ENCODE measurements around the gene PRKAG2.

Gene PRKAG2

GRCh38 chr7:151686016-151686766 is 190.7 kb downstream of the PRKAG2 start:
- no peak for DNase-seq

DNA sequence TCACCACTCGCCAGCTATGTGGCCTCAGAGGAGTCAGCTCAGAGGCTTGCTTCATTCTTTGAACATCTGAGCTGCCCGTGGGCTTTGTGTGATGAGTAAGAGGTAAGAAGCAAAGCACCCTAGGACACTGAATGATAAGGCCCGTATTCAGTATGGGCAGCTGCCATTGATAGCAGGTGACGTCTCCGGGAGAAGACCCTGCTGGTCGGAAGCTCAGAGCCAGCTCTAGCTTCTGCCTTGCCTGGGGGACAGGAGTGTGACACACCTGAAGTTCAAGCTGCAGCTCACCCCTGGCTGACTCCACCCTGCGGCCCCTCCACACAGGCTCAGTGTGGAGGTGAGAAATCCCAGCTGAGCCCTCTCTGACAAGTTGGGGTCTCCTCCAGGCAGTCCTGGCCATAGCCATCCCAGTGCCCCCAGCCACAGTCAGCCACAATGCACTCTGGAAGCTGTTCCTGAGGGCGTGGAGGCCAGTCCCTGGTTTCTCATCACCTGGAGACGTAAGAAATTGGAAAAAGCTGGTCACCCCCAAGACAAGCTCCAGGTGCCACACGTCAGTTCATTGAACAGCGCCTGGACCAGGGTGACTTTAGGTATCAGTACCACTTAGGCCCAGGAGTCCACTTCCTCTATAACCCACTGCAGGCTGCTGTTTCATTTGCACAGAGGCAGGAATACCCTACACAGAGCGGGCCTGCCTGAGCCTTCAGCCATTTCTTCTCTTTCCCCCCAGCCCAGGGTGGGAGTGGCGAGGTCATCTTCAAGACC is 192.3 kb downstream of the PRKAG2 start:
- no peak for DNase-seq

- no peak for DNase-seq
Observed at GRCh38 chr7:151683615-151684407, 193.1 kb downstream of the PRKAG2 start.

DNA sequence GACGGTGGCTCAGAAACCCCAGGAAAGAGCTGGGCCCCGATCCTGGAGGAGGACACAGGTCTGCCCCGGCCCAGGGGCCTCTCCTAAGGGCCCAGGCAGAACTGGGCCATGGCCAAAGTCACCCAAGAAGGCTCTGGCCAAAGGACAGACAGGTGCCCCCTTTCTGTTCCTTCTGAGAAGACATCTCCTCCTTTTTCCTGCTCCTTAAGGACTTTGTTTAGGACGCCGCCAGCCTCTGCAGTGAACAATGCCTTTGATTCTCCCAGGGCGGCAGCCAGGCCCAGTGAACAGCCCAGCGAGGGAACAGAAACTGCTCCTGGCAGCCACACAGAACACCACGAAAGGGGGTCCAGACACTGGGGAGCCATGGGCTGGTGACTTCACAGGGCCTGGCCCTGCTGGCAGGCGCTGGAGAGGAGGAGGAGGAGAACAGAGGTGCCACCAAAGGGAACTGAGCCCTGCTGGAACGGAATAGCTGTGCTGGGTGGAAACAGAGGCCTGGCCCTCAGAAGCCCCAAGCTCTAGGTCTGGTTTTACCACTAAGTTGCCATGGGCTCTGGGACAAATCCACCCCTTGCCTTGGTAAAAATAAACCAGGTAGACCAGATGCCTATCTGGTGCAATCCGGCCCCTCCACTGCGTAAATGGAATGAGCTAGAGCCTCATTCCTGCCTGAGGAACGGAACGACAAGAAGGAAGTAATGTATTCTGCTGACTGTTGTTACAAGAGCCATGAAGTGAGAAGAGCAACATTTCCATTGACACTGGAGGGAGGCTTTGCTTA is 193.9 kb downstream of the PRKAG2 start:
- no peak for DNase-seq

GRCh38 chr7:151681726-151682125 is 195.2 kb downstream of the PRKAG2 start:
- no peak for DNase-seq

DNA sequence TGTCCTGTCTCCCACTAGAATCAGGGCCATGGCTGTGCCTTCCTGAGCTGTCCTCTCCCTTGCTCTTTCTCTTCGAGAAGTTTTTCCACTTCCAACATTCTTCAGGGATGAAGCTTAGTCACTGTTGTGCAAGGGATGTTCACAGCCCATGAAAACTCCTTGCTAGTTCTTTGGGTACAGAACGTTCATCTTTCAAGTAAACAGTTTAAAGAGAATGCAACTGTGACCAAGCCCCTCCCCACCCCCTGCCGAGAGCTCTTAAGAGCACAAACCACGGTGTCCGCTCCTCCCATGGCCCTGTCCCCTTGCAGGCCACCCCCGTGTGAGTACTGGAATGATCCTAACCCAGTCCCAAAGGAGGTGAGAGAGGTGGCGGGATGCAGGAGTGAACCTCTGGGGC is 196.1 kb downstream of the PRKAG2 start:
- no peak for DNase-seq

DNA sequence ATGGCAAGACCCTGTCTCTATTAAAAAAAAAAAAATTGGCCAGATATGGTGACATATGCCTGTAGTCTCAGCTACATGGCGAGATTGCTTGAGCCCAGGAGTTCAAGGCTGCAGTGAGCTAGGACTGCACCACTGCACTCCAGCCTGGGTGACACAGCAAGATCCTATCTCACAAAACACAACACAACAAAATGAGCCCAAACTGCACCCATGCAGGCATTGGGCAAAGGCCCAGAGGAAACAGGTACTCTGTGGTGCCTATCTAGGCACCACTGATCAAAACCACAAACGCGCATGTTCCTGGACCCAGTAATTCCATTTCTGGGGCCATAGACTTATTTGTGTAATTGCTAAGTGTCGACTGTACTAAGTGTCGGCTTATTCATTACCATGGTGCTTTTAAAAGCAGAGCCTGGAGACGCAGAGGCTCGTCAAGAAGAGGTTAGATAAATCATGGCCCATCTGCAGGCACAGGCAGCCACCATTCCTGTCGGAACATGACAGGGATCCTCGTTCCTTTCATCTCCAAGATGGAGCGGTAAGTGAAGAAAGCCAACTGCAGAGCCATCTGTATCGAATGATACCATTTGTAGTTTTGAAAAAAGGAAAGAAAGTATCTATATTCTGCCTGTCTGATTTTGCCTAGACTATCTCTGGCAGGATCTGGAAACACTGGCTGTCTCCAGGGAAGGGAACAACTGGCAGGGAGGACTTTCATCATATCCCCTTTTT is 196.9 kb downstream of the PRKAG2 start:
- DNase-seq: no peak

DNA sequence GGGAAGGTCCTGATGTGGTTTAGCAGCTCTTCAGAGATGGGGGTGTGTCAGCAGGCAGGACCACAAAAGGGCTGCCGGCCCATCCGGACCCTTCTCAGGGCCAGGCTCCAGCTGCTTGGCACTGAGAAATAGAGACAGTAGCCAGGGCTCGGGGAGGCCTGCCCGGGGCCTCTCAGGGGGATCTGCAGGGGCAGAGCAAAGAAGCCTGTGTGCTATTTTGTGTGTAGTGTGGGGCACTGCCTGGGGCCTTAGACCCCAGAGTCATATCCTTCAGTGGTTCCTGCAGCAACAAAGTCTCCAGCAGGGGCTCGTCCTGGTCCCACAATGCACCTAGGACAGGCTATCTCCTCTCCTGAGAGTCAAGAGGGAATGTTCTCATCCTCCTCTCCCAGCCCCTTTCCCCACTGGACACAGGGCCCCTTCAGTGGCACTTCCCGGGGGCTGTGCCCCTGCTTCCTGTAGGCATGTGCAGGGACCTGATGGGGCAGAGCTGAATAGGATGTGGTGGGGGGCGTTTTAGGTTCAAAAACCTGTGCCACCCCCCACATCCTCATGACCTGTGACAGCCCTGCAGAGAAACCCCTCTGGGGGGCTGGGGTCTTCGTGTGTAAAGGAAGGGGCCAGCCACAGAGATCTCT is 197.7 kb downstream of the PRKAG2 start:
- DNase-seq: no peak

GRCh38 chr7:151678227-151678604 is 198.7 kb downstream of the PRKAG2 start:
- DNase-seq: no peak

DNA sequence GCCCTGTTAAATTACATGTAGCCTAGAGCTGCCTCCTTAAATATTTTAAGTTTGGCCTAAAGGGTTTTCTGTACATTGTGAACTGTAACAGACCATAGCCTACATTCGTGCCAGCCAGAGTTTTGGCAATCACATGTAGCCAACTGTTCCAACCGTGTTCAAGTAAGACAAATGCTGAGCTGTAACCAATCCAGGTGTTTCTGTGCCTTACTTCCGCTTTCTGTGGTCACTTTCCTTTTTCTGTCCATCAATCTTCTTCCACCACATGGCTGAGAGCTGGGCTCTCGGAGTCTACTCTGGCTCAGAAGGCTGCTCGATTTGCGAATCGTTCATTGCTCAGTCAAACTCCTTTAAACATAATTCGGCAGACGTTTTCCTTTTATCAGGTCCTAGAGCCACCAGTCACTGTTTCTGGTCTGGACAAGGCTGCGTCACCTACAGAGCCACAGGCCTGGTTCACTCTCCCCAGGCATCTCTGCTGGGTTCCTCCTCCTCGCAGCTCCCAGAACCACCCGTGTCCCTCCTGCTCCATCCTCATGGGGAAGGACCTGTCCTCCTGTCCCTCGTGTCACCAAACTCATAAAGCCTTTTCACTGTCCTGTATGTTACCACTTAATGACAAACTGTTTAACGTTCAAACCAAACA is 199.2 kb downstream of the PRKAG2 start:
- DNase-seq: no peak

DNA sequence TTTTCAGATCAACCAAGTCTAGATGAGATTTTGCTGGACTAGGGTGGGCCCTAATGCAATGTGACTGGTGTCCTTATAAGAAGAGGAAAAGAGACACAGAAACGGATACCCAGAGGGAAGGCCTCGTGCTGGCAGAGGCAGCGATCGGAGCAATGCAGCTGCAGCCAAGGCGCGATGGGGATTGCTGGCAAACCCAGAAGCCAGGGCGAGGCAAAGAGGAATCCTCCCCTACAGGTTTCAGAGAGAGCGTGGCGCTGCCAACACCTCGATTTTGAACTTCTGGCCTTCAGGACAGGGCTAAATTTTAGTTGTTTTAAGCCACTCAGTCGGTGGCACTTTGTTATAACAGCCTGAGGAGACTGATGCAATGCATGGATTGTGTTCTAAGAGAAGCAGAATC is 200.2 kb downstream of the PRKAG2 start:
- DNase-seq: no peak

- no peak for DNase-seq
Observed at GRCh38 chr7:151675196-151675920, 201.6 kb downstream of the PRKAG2 start.

GRCh38 chr7:151674161-151674920 is 202.6 kb downstream of the PRKAG2 start:
- DNase-seq: no peak

GRCh38 chr7:151673216-151673615 is 203.7 kb downstream of the PRKAG2 start:
- DNase-seq: no peak

DNA sequence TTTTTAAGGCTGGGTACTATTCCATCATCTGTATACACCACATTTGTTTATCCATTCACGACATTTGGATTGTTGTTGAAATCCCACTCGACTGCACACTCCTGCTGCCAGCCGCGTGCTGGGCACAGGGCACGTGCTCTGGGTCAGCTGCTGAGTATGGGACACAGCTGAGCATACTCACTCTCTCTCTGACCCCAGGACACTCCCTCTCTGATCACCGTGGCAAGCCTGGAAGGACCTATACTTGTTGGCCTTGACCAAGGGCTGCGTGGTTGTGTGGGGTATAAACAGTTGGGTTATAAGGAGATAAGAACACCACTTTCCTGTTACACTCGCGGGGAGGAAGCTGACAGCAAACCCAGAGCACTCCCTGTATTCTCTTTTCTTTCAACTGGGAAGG is 204.2 kb downstream of the PRKAG2 start:
- DNase-seq: no peak

DNA sequence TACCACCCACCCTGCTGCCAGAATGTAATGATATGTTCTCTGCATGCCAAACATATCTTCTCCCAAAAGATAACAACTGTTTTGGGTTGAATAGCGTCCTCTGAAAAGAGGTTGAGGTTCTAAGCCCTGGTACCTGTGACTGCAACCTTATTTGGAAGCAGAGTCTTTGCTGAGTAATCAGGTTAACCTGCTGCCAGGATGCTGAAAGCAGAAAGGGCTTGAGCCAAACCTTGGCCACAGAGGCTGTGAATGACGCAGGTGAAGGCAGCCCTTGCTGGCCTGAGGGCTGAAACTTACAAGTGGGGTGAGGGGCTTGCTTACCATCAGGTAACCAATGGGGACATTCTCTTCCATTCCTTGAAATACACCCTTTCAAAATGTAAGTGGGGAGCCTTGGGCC is 205.4 kb downstream of the PRKAG2 start:
- DNase-seq: no peak

GRCh38 chr7:151669762-151670161 is 207.2 kb downstream of the PRKAG2 start:
- no peak for DNase-seq

- DNase-seq: no peak
Observed at GRCh38 chr7:151666886-151667285, 210.0 kb downstream of the PRKAG2 start.

- no peak for DNase-seq
Observed at GRCh38 chr7:151665368-151665767, 211.5 kb downstream of the PRKAG2 start.

DNA sequence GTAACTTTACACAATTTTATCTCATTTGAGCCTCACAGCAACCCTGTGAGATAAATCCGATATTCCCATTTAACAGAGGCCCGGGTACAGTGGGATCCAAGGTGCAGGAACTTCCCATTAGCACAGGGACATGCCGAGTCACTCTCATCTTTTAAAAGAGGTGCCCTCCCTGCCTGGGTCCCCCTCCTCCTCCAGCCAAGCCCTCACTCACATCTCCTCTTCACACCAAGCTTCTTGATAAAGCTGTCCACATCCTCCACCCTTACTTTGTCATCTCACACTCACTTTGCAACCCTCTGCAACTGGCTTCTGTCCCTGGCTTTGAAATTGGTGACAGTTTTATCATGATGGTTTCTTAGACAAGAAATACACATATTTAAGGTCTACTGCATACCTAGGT is 212.6 kb downstream of the PRKAG2 start:
- no peak for DNase-seq
